ENCODE results near the gene TBPL1. TPM values are rescaled to one million over a fixed set of nuclear protein-coding genes. Genes with fewer than 3 reads are reported as not detected.

Gene TBPL1
- total and polyA plus RNA-seq, 9 of the 15 experiments (the other 6 are each of a cell fraction or from before 2014, with no cell fraction given): 78.1 to 152 (median 107) TPM

GRCh38 chr6:133952815-133953633, at the start of gene TBPL1 (continued):
- TF ChIP-seq ZNF592 (IDR thresholded peaks at IDR 0.05): no peak
- TF ChIP-seq PCBP1 (IDR thresholded peaks at IDR 0.05; ENCODE audit: low read depth, low read length, poor library complexity, severe bottlenecking): peak; percentile 82
- peak; percentile 71 for TF ChIP-seq GMEB1 (CRISPR knock-in tag; IDR thresholded peaks at IDR 0.05)
- TF ChIP-seq ZNF512 (tag; IDR thresholded peaks at IDR 0.05): no peak
- peak; percentile 85 for TF ChIP-seq ZZZ3 (IDR thresholded peaks at IDR 0.05)
- TF ChIP-seq BACH1 (tag; IDR thresholded peaks at IDR 0.05): no peak

All from K562 (cell line).